ENCODE measurements around the gene GRID2.

The GRID2 gene

GRCh38 chr4:93066749-93067148 is 763.0 kb downstream of the GRID2 start:
- peak; percentile 11 to 23 for DNase-seq (ENCODE audit: low read depth in 2 of 2)

DNA sequence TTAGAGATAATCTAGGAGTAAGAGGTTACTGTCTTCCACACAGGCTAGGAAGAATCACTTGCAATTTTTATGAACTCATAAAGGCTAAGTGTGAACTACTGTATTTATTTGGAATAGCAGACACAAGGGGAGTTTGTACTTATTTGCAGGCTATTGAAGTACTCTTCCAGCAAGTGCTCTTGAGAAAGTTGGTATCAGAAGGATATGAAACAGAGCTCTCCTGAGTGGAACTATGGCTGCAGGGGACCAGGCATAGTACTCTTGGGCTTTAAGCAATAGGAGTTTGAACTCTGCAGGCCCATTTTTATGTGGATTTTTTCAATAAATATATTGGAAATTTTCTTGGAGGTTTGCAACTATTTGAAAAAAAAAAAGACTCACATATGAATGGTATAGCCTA is 768.5 kb downstream of the GRID2 start:
- DNase-seq (ENCODE audit: low read depth in 2 of 2): no peak

DNA sequence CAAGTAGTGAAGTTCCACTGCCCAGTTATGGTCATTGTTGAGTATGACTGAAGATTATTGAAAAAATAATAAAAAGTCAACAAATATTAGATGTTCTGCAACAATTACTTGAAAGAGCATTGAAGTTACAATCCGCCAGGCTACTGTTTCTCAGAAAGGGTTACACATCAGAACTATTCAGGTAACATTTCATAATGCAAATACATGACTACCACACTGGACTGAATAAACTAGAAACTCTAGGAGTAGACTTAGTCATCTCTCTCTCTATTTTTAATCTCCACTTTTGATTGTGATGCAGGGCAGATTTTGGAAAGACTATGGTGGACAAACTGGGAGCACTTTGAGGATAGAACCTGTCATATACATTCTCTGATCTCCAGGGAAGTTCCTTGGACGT is 776.5 kb downstream of the GRID2 start:
- DNase-seq (ENCODE audit: low read depth in 2 of 2): no peak

GRCh38 chr4:93084599-93085305 is 781.0 kb downstream of the GRID2 start:
- no peak for DNase-seq (ENCODE audit: low read depth in 2 of 2)

- no peak for DNase-seq (ENCODE audit: low read depth in 2 of 2)
Observed at GRCh38 chr4:93086356-93086755, 782.6 kb downstream of the GRID2 start.

DNA sequence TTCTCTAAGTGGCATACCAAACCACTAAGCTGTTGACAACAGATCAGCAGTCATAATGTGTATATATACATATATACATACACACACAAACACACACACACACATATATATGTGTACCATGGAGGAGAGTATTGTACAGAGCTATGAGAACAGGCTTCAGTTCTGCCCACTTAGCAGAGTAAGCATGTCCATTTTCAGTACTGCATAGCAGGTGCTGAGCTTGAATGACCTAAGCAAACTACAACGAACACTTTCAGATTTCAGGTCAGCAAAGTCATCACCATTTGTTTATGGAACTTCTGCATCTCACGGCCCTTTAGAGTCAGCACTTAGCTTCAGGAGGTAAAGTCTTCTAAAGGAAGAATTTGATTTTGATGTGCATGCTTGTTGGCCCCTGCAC is 789.0 kb downstream of the GRID2 start:
- no peak for DNase-seq (ENCODE audit: low read depth in 2 of 2)

DNA sequence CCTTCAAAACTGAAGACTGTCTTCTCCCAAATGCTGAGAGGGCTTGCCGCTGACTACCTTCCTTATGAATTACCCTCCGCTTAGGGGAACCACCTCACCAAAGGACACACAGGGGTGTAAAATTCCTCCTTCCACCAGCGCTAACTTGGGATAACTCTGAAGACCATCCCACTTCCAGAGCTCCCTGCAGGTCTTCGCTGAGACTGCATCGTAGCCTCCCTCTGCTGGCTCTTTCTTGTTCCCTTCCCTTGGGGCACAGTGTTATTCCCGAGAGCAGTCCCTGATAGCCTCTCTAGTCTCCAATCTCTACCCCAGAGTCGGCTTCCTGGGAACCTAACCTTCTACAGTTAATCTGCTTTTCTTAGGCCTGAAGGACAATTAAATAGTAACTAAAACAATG is 799.3 kb downstream of the GRID2 start:
- no peak for DNase-seq (ENCODE audit: low read depth in 2 of 2)

DNA sequence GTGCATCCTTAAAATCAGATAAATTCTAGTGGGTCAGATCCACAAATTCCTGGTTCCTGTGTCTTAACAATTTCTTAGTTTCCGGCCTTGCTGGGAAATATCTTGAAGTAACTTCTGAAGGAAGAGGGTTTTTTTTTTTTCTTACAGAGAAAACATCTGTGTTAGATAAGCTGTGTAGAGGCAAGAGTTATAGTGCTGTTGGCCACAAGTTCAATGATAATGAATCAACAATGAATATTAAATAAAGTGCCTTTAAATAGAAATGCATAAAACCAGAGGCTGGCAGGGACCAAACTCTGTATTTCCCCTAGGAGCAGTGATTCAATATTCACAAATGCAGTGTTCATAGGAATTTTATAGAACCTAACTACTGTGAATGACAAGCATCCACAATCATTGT is 812.9 kb downstream of the GRID2 start:
- DNase-seq (ENCODE audit: low read depth in 2 of 2): no peak

GRCh38 chr4:93127489-93127888 is 823.7 kb downstream of the GRID2 start:
- DNase-seq (ENCODE audit: low read depth in 2 of 2): no peak

DNA sequence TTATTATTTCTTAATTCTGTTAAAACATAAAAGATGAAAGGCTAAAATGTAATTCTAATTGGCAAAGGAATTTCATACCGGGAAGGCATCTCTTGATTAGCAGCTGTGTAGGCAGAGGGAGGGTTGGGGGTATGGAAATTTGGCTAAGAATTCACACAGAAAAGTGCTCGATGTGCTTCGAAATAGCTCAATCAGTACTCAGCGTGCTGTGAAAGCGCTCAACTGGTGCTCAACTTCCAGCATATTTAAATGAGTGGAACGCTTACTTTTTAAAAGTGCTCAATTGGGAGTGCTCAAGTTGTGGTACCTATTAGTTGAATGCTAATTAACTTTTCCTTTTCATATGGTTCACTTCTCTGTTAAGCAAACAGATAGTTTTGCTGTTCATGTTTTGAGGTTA is 828.9 kb downstream of the GRID2 start:
- DNase-seq (ENCODE audit: low read depth in 2 of 2): no peak

DNA sequence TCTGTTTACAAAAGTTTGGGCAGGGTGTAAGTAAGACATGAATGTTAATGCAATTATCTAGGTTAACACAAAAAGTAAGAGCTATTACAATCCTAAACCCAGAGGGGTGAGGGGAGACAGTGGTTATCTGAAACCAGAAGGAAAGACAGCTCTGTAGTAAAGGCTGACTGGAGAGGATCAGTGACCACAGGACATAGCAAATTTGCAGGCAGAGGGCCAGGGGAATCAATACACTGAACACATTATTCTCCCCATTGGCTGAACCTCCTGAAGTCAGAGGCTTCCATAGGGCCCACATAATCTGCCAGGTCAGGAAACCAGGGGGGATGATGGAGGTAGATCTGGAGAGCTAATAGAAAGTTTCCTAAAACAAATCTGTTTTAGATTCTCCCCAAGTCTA is 835.4 kb downstream of the GRID2 start:
- DNase-seq (ENCODE audit: low read depth in 2 of 2): no peak

DNA sequence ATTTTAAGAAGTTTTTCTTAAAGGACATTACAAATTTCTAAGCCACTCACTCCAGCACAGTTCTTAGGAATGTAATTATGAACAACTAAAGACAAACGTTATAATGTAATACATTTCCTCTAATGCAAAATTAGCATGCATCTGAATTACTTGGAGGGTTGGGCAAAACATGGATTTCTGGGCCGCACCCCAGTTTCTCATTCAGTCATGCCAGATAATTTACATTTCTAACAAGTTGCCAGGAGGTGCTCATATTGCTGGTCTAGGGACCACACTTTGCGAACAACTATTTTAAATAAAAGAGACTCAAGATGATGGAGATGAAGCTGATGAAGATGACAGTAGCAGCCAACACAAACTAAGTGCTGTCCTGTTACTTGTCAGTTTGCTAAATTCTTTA is 840.1 kb downstream of the GRID2 start:
- DNase-seq (ENCODE audit: low read depth in 2 of 2): no peak

GRCh38 chr4:93144644-93145043 is 840.9 kb downstream of the GRID2 start:
- DNase-seq (ENCODE audit: low read depth in 2 of 2): no peak

DNA sequence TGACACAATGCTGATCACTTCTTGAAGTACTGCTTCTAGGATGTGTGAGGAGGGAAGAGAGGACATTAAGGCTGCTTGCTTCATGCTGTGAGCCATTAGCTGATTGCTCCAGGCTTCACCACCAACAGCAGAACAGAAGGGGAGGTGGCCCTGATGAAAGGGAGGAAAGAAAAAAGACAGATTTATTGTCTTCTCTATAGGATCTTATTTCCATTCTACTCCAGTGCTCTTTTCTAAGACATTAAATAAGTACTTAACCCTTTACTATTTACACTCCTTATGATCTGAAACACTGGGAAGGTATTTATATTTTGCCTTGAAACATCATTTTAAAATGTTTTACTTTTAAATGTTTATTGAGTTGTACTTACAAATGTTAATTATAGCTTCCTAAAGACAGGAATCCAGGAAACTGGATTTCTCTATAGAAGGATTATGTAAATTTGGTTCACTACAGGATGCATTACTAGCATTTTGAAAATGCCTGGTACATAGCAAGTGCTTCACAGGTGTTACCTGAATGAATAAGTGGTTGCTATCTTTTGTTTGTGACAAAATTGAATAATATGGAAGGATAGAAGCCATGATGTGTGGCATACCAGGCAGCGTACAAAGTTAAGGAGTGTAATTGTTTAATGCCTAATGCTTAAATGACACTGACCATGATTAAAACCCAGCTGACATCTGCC is 843.9 kb downstream of the GRID2 start:
- no peak for DNase-seq (ENCODE audit: low read depth in 2 of 2)

- DNase-seq (ENCODE audit: low read depth in 2 of 2): no peak
Observed at GRCh38 chr4:93152491-93152890, 848.7 kb downstream of the GRID2 start.

DNA sequence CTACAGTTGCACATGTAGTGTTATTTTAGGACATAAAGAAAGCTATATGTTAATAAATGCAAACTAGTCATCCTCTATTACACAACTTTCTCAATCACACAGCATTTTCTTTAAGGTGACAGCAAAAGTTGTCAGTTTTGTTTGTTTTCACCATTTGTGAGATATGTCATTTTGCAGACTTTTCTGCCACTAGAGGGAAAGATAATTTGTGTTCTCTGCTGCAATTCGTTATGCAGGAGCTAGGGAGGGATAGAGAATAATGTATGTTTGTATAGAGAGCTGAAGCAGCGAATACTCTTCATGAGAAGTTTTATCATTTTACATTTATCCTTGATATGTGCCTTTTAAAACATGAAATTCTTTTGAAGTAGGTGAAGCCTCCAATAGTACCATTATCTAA is 854.2 kb downstream of the GRID2 start:
- no peak for DNase-seq (ENCODE audit: low read depth in 2 of 2)

DNA sequence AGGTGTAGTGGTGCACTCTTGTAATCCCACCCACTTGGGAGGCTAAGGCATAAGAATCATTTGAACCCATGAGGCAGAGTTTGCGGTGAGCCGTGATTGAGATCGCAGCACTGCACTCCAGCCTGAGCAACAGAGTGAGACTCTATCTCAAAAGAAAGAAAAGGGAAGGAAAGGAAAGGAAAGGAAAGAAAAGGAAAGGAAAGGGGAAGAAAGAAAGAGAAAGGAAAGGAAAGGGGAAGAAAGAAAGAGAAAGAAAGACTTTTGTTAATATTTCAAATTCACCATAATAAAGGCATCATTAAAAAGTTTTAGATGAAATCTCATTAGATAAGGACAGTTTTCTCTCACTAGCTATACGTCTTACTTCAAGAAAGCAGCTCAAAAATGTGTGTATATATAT is 864.3 kb downstream of the GRID2 start:
- DNase-seq (ENCODE audit: low read depth in 2 of 2): no peak

- DNase-seq (ENCODE audit: low read depth in 2 of 2): no peak
Observed at GRCh38 chr4:93169966-93170365, 866.2 kb downstream of the GRID2 start.

DNA sequence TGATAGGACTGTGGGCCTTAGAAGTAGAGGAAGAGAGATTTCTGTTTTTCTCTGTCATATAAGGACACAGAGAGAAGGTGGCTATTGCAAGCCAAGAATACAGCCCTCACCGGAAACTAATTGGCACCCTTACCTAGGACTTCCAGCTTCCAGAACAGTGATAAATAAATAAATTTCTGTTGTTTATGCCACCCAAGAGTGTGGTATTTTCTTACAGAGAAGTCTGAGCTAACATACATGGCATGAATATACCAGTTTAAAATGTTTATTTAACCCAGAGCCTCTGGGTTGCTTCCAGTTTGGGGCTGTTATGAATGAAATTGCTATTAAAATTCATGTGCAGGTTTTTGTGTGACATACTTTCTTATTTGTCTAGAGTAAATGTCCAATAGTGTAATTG is 870.8 kb downstream of the GRID2 start:
- no peak for DNase-seq (ENCODE audit: low read depth in 2 of 2)

GRCh38 chr4:93178279-93178678 is 874.5 kb downstream of the GRID2 start:
- DNase-seq (ENCODE audit: low read depth in 2 of 2): no peak

DNA sequence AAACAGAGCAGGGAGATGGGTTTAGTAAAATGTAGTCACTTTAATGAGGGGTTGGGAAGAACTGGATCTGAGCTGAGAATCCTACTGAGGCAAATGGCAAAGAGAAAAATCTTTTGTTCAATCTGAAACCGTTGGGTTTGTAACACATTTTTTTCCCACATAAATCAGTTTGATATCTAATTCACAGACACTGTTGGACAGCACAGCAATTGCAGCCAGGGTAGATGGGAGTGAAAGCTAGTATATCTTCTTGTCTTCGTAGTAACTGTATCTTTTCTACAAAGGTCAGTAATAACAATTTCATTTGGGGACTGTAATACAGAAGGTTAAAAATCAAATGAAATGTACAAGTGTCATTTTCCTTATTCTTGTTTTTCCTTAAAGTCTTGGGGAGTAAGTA is 875.3 kb downstream of the GRID2 start:
- DNase-seq (ENCODE audit: low read depth in 2 of 2): no peak

DNA sequence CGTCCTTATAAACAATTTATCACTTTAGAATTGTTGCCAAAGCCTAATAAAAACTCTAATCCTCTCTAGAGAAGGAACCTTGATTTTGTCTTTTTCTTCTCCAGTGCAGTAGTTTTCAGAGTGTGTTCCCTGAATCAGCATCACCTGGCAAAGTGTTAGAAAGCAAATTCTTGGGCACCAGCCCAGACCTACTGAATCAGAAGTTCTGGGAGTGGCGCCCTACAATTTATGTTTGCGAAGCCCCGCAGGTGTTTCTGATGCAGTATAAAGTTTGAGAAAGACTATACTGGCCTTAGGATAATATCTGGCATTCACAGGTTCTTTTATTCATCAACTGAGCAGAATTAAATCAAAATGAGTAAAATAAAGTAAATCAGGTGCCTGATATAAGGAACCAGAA is 879.0 kb downstream of the GRID2 start:
- no peak for DNase-seq (ENCODE audit: low read depth in 2 of 2)

DNA sequence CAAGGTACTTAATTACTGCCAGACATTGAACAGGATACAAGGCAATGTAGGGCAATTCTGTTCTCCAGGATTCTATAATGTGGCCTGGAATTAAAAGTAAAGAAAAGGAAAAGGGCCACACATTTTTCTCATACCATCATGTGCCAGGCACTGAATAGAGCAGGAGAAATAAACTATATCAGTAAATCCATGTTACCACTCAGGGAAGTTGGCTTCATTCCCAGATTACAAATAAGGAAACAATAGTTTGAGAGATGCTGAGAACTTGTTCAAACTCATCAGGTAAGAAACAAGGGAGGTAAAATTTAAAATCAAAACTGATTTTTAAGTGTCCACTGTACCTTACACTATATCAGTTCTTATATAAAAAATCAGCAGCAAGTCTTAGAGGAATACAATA is 879.8 kb downstream of the GRID2 start:
- DNase-seq (ENCODE audit: low read depth in 2 of 2): no peak

DNA sequence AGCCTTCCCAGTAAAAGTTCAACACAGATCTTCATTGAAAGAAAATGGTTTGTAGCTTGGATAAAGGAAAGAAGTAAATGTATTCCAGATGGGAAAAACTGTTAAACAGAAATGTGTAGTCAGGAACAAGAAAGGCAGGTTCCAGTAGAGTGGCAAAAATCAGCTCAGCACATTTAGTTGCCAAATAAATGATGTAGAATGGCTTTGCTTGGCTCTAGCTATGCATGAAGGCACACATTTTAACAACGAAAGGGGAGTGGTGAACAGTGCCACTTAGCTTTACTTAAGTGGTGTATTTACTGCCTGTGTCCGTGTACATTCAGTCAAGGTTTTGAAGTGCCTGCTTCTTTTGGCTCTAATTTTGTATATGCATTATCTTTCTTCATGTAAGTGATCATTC is 880.3 kb downstream of the GRID2 start:
- DNase-seq (ENCODE audit: low read depth in 2 of 2): no peak
